ENCODE results near the gene ALS2CL. TPM values are rescaled to one million over a fixed set of nuclear protein-coding genes. Genes with fewer than 3 reads are reported as not detected.

ALS2CL gene
- total and polyA plus RNA-seq, 2 experiments from 2014 or later = 3.4 to 11.8 TPM

DNA sequence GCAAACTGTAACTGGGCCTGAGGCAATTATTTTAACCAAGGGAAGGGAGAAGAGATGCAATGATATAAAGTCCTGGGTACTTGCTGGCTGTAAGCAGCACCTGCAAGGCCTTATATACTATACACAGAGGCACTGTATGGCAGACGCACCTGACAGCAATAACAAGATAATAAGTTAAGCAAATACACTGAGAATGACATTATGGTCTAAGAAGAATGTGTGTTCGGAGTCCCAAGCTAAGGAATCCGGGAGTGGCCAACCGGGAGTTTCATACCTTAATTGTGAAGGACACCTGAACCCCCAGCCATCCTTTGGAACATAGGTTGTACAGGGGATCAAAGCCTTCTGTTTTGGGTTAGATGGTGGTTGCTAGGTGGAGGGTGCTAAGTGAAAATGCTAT, 67.4 kb downstream of the ALS2CL start (continued):
- TF ChIP-seq EZH2 (IDR thresholded peaks at IDR 0.05; ENCODE audit: low read depth, unreplicated experiment) = no peak
- TF ChIP-seq, protein P1, sequence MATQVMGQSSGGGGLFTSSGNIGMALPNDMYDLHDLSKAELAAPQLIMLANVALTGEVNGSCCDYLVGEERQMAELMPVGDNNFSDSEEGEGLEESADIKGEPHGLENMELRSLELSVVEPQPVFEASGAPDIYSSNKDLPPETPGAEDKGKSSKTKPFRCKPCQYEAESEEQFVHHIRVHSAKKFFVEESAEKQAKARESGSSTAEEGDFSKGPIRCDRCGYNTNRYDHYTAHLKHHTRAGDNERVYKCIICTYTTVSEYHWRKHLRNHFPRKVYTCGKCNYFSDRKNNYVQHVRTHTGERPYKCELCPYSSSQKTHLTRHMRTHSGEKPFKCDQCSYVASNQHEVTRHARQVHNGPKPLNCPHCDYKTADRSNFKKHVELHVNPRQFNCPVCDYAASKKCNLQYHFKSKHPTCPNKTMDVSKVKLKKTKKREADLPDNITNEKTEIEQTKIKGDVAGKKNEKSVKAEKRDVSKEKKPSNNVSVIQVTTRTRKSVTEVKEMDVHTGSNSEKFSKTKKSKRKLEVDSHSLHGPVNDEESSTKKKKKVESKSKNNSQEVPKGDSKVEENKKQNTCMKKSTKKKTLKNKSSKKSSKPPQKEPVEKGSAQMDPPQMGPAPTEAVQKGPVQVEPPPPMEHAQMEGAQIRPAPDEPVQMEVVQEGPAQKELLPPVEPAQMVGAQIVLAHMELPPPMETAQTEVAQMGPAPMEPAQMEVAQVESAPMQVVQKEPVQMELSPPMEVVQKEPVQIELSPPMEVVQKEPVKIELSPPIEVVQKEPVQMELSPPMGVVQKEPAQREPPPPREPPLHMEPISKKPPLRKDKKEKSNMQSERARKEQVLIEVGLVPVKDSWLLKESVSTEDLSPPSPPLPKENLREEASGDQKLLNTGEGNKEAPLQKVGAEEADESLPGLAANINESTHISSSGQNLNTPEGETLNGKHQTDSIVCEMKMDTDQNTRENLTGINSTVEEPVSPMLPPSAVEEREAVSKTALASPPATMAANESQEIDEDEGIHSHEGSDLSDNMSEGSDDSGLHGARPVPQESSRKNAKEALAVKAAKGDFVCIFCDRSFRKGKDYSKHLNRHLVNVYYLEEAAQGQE (IDR thresholded peaks at IDR 0.05; ENCODE audit: unreplicated experiment) = no peak
- no peak for TF ChIP-seq NANOG (IDR thresholded peaks at IDR 0.05; ENCODE audit: borderline replicate concordance)
- no peak for TF ChIP-seq JUNB (IDR thresholded peaks at IDR 0.05; ENCODE audit: unreplicated experiment)
- TF ChIP-seq CREB1 (CRISPR knock-in tag; IDR thresholded peaks at IDR 0.05; ENCODE audit: low read depth) = no peak
- no peak for TF ChIP-seq STAT1 (IDR thresholded peaks at IDR 0.05; ENCODE audit: unreplicated experiment)

DNA sequence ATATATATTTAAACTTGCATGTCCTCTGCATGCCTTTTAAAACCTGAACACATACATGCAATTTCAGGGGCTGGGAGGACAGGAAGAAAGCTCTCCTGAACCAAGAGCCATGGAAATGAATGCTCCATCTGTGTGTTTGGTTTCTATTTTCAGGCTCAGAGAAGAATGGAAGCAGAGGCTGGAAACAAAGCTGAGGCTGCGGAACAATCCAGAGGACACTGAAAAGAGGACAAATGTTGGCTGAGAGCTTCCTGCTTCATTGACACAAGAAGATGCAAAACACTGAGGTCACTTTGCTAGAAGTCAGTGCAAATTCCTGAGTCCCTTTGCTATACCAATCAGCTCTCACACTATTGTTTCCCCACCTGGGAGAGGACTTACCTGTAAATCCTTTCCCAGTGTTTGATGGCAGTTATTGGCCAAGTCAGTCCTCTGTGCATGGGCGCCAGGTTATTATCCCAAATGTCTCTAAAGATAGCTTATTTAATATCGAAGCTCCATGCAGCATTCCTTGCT, 68.4 kb downstream of the ALS2CL start:
- H3K4me2 ChIP-seq = no peak overlapping the region
- H3K36me3 ChIP-seq (ENCODE audit: insufficient read depth) = no peaks in the 10 kb centered on the region
- no peaks in the 10 kb centered on the region for H3K79me2 ChIP-seq (replicated peaks; ENCODE audit: insufficient read depth)
- Mint-ChIP-seq H3K9me3 (no peaks in the 10 kb centered on the region), H3K27ac (no peak overlapping the region), H3K4me3 (no peak overlapping the region), H3K4me1 (peaks cover 42% of the 10 kb centered on the region), H3K36me3 (ENCODE audit: low read depth) (no peaks in the 10 kb centered on the region), H3K27me3 (ENCODE audit: insufficient read depth, low read depth, poor library complexity) (peaks cover 9% of the 10 kb centered on the region)
- DNase-seq (ENCODE audit: low spot score) (peak; percentile 67), ATAC-seq (no peak)
- H3F3A ChIP-seq (replicated peaks; ENCODE audit: low read depth) = no peaks in the 10 kb centered on the region; the same call in 1 of the 2 replicates
- H3K4me1 ChIP-seq (ENCODE audit: insufficient read depth) = peaks cover 29% of the 10 kb centered on the region
- TF ChIP-seq, protein P2, sequence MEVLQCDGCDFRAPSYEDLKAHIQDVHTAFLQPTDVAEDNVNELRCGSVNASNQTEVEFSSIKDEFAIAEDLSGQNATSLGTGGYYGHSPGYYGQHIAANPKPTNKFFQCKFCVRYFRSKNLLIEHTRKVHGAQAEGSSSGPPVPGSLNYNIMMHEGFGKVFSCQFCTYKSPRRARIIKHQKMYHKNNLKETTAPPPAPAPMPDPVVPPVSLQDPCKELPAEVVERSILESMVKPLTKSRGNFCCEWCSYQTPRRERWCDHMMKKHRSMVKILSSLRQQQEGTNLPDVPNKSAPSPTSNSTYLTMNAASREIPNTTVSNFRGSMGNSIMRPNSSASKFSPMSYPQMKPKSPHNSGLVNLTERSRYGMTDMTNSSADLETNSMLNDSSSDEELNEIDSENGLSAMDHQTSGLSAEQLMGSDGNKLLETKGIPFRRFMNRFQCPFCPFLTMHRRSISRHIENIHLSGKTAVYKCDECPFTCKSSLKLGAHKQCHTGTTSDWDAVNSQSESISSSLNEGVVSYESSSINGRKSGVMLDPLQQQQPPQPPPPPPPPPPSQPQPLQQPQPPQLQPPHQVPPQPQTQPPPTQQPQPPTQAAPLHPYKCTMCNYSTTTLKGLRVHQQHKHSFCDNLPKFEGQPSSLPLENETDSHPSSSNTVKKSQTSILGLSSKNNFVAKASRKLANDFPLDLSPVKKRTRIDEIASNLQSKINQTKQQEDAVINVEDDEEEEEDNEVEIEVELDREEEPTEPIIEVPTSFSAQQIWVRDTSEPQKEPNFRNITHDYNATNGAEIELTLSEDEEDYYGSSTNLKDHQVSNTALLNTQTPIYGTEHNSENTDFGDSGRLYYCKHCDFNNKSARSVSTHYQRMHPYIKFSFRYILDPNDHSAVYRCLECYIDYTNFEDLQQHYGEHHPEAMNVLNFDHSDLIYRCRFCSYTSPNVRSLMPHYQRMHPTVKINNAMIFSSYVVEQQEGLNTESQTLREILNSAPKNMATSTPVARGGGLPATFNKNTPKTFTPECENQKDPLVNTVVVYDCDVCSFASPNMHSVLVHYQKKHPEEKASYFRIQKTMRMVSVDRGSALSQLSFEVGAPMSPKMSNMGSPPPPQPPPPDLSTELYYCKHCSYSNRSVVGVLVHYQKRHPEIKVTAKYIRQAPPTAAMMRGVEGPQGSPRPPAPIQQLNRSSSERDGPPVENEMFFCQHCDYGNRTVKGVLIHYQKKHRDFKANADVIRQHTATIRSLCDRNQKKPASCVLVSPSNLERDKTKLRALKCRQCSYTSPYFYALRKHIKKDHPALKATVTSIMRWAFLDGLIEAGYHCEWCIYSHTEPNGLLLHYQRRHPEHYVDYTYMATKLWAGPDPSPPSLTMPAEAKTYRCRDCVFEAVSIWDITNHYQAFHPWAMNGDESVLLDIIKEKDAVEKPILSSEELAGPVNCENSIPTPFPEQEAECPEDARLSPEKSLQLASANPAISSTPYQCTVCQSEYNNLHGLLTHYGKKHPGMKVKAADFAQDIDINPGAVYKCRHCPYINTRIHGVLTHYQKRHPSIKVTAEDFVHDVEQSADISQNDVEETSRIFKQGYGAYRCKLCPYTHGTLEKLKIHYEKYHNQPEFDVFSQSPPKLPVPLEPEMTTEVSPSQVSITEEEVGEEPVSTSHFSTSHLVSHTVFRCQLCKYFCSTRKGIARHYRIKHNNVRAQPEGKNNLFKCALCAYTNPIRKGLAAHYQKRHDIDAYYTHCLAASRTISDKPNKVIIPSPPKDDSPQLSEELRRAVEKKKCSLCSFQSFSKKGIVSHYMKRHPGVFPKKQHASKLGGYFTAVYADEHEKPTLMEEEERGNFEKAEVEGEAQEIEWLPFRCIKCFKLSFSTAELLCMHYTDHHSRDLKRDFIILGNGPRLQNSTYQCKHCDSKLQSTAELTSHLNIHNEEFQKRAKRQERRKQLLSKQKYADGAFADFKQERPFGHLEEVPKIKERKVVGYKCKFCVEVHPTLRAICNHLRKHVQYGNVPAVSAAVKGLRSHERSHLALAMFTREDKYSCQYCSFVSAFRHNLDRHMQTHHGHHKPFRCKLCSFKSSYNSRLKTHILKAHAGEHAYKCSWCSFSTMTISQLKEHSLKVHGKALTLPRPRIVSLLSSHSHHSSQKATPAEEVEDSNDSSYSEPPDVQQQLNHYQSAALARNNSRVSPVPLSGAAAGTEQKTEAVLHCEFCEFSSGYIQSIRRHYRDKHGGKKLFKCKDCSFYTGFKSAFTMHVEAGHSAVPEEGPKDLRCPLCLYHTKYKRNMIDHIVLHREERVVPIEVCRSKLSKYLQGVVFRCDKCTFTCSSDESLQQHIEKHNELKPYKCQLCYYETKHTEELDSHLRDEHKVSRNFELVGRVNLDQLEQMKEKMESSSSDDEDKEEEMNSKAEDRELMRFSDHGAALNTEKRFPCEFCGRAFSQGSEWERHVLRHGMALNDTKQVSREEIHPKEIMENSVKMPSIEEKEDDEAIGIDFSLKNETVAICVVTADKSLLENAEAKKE (CRISPR knock-in tag; IDR thresholded peaks at IDR 0.05) = 0 out of 2 replicates have a peak, but pooled peaks have one; percentile 33
- TF ChIP-seq ZNF114 (CRISPR knock-in tag; IDR thresholded peaks at IDR 0.05) = no peak
- H3K4me3 ChIP-seq = no peak overlapping the region
- H3K27me3 ChIP-seq (ENCODE audit: insufficient read depth) = no peaks in the 10 kb centered on the region
- H3K27ac ChIP-seq (ENCODE audit: low read depth) = no peak overlapping the region
- H3K9me2 ChIP-seq (ENCODE audit: insufficient read depth) = no peaks in the 10 kb centered on the region
- 0 out of 2 replicates have a peak overlapping the region, but pooled peaks have one; percentile 1 for H2AFZ ChIP-seq
- no peaks in the 10 kb centered on the region for H4K20me1 ChIP-seq (replicated peaks; ENCODE audit: insufficient read depth)

All from GM23338 (cell line).